HFFc6 (cell line): ENCODE data around the gene ADARB1. TPM values are rescaled to one million over a fixed set of nuclear protein-coding genes. Genes with fewer than 3 reads are reported as not detected.

Source experiments
- DNase-seq: peaks from one replicate; pipeline ENCODE4 v3.0.0-alpha.2; 2018
- H3K27ac Mint-ChIP-seq: 2 replicates; pipeline ENCODE4 v1.8.0; 2020; ENCODE audit warnings: mild to moderate bottlenecking, mixed read lengths
- H3K27me3 Mint-ChIP-seq: 2 replicates; pipeline ENCODE4 v1.8.0; 2021; ENCODE audit warnings: mild to moderate bottlenecking, moderate library complexity, mixed read lengths; ENCODE audit not compliant: insufficient read depth
- H3K36me3 Mint-ChIP-seq: 2 replicates; pipeline ENCODE4 v1.8.0; 2021; ENCODE audit warnings: low read depth, mixed read lengths
- H3K4me1 Mint-ChIP-seq: 2 replicates; pipeline ENCODE4 v1.8.0; 2020; ENCODE audit warnings: low read depth, mixed read lengths
- H3K4me3 Mint-ChIP-seq: 2 replicates; pipeline ENCODE4 v1.8.0; 2020; ENCODE audit warnings: mild to moderate bottlenecking, moderate library complexity, mixed read lengths
- H3K9me3 Mint-ChIP-seq: 2 replicates; pipeline ENCODE4 v1.8.0; 2020; ENCODE audit warnings: mild to moderate bottlenecking, mixed read lengths
- CTCF ChIP-seq: fragments of 200-600 bp; sonication (generic); IDR thresholded peaks from 2 replicates; pipeline ENCODE4 v1.5.0; 2021; ENCODE audit warnings: antibody characterized with exemption, mild to moderate bottlenecking
- total RNA-seq, 6 experiments: library from RNA; stranded (reverse); fragmentation: NEBNext Ultra II Directional; extraction: Animal tissue kit (Norgen Biotek cat#: 25700); gene quantifications; 2 replicates in 1 of 6; 3 replicates in 5 of 6; pipeline ENCODE4 v1.2.3, GENCODE V29; 2021

Gene ADARB1
- total RNA-seq, 6 experiments from 2014 or later: 1.7 to 3.2 (median 2.2) TPM

- H3K27me3 Mint-ChIP-seq: peaks cover 48% of the 10 kb centered on the region
- no peak for TF ChIP-seq CTCF
- no peak overlapping the region for H3K27ac Mint-ChIP-seq
- no peaks in the 10 kb centered on the region for H3K36me3 Mint-ChIP-seq
- H3K4me3 Mint-ChIP-seq: no peak overlapping the region
- H3K9me3 Mint-ChIP-seq: peaks cover 3% of the 10 kb centered on the region; the same call in 1 of the 2 replicates
- DNase-seq: no peak
- 0 out of 2 replicates have a peak, but pooled peaks cover 7% of the 10 kb centered on the region for H3K4me1 Mint-ChIP-seq
Observed at GRCh38 chr21:45029298-45029947, 45.0 kb upstream of the ADARB1 start.

DNA sequence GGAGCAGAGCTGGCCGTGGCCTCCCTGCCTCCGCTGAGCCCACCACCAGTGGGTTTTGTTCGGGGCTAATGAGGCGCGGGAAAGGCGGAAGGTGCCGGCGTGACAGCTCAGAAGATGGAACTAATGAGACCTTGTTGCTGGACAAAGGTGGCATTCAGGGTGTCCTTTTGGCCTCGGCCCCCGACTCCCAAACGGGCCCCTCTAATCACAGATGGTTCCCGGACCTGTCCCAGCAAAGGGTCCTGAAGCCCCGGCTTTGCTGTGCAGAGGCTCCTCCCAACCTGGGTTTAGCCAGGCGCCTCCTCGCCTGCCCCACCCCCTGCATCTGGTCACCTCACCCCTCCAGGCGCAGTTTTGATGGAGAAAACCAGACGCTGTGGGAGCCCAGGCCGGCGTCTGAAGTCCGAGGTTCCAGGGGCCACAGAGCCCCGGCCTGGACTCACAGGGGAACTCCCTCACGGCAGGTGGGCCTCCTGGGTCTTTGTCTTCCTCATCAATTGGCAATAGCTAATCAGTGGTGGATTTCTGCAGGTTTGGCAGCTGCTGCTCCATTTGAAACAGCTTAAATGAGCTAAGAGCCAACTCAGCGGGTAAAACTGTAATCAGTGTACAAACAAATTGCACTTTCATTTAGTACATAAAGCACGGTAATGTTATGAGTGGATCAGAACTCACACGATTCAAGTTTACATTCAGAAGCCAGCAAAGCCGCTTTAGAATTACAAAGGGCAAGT, 44.3 kb upstream of the ADARB1 start:
- Mint-ChIP-seq H3K27ac (no peak overlapping the region), H3K36me3 (no peaks in the 10 kb centered on the region), H3K4me3 (no peak overlapping the region), H3K4me1 (0 out of 2 replicates have a peak, but pooled peaks cover 7% of the 10 kb centered on the region), H3K27me3 (peaks cover 47% of the 10 kb centered on the region), H3K9me3 (no peaks in the 10 kb centered on the region; the same call in 1 of the 2 replicates)
- no peak for TF ChIP-seq CTCF
- no peak for DNase-seq

- no peak for TF ChIP-seq CTCF
- Mint-ChIP-seq H3K4me1 (0 out of 2 replicates have a peak, but pooled peaks cover 7% of the 10 kb centered on the region), H3K27me3 (peaks cover 44% of the 10 kb centered on the region), H3K27ac (no peak overlapping the region), H3K9me3 (peaks cover 5% of the 10 kb centered on the region), H3K36me3 (peaks cover 4% of the 10 kb centered on the region; the same call in 1 of the 2 replicates), H3K4me3 (no peak overlapping the region)
- DNase-seq: no peak
Observed at GRCh38 chr21:45030682-45031570, 43.5 kb upstream of the ADARB1 start.

DNA sequence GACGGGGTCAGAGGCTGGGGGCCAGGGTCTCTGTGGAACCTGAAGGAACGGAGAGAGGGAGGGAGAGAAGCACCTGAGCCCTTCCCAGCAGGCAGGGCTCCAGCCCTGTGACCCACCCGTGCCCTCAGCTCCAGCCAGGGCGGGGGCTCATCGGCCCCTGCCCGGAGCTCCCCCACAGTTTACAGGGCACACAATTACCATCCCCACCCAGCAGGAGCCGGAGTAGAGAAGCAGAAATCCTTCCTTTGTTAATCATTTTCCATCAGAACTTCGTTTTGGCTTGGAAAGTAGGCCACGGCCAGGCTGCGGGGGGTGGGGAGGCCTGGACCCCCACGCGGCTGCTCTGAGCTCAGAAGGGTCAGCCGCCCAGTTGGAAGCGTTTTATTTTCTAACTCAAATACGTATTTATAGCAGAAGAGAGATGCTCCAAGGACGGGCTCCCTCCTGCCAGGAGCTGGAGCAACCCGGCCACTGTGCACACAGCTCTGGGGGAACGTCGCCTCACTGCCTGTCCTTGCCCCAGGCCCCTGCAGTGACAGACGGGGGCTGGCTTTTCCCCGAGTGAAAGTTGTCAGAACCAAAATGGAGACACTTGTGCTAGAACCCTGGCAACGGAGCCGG, 42.7 kb upstream of the ADARB1 start:
- no peak for TF ChIP-seq CTCF
- 0 out of 2 replicates have a peak, but pooled peaks cover 7% of the 10 kb centered on the region for H3K4me1 Mint-ChIP-seq
- H3K4me3 Mint-ChIP-seq: no peak overlapping the region
- no peak for DNase-seq
- peaks cover 44% of the 10 kb centered on the region for H3K27me3 Mint-ChIP-seq
- peaks cover 10% of the 10 kb centered on the region for H3K36me3 Mint-ChIP-seq
- H3K27ac Mint-ChIP-seq: no peak overlapping the region
- peaks cover 12% of the 10 kb centered on the region for H3K9me3 Mint-ChIP-seq

- Mint-ChIP-seq H3K36me3 (peaks cover 16% of the 10 kb centered on the region), H3K4me3 (no peak overlapping the region), H3K27ac (no peak overlapping the region), H3K27me3 (peaks cover 49% of the 10 kb centered on the region), H3K9me3 (peaks cover 19% of the 10 kb centered on the region), H3K4me1 (0 out of 2 replicates have a peak, but pooled peaks cover 7% of the 10 kb centered on the region)
- TF ChIP-seq CTCF: no peak
- DNase-seq: no peak
Observed at GRCh38 chr21:45032332-45032731, 42.0 kb upstream of the ADARB1 start.
